ENCODE results near the gene FGGY.
A peak's percentile ranks its signal among the peaks of the same experiment; 100 is the strongest.

Gene FGGY

GRCh38 chr1:59272507-59272906, 24.4 kb upstream of the FGGY start:
- peak; percentile 27 for DNase-seq (ENCODE audit: low read depth)
- H3K4me3 ChIP-seq (ENCODE audit: low read length): no peak overlapping the region
- no peak for TF ChIP-seq CTCF (conservative IDR thresholded peaks at IDR 0.05; ENCODE audit: low read depth, low read length)

- H3K4me3 ChIP-seq (ENCODE audit: low read length): no peak overlapping the region
- TF ChIP-seq CTCF (conservative IDR thresholded peaks at IDR 0.05; ENCODE audit: low read depth, low read length): no peak
- DNase-seq (ENCODE audit: low read depth): no peak
Measured at GRCh38 chr1:59276439-59276851, 20.4 kb upstream of the FGGY start.

- no peak for DNase-seq (ENCODE audit: low read depth)
- H3K4me3 ChIP-seq (ENCODE audit: low read length): no peak overlapping the region
- no peak for TF ChIP-seq CTCF (conservative IDR thresholded peaks at IDR 0.05; ENCODE audit: low read depth, low read length)
Measured at GRCh38 chr1:59278780-59279354, 18.0 kb upstream of the FGGY start.

GRCh38 chr1:59279645-59280044, 17.2 kb upstream of the FGGY start:
- DNase-seq (ENCODE audit: low read depth): no peak
- TF ChIP-seq CTCF (conservative IDR thresholded peaks at IDR 0.05; ENCODE audit: low read depth, low read length): no peak

GRCh38 chr1:59282951-59283350, 13.9 kb upstream of the FGGY start:
- H3K4me3 ChIP-seq (ENCODE audit: low read length): no peak overlapping the region
- no peak for DNase-seq (ENCODE audit: low read depth)
- TF ChIP-seq CTCF (conservative IDR thresholded peaks at IDR 0.05; ENCODE audit: low read depth, low read length): no peak

More at GRCh38 chr1:59279645-59280044, 17.2 kb upstream of the FGGY start:
- no peak overlapping the region for H3K4me3 ChIP-seq (ENCODE audit: low read length)

GRCh38 chr1:59285691-59286090, 11.2 kb upstream of the FGGY start:
- no peak for DNase-seq (ENCODE audit: low read depth)
- H3K4me3 ChIP-seq (ENCODE audit: low read length): no peak overlapping the region
- TF ChIP-seq CTCF (conservative IDR thresholded peaks at IDR 0.05; ENCODE audit: low read depth, low read length): no peak

GRCh38 chr1:59288046-59288445, 8.8 kb upstream of the FGGY start:
- no peak overlapping the region for H3K4me3 ChIP-seq (ENCODE audit: low read length)
- no peak for TF ChIP-seq CTCF (conservative IDR thresholded peaks at IDR 0.05; ENCODE audit: low read depth, low read length)
- DNase-seq (ENCODE audit: low read depth): no peak

Measured in retinal pigment epithelial cell (primary cell).